ENCODE results near the gene RPS16.
"Not testable (repeated sequence)": the region's sequence is repeated elsewhere in the genome, so short reads cannot be mapped to it uniquely, and the experiment has no call there.

RPS16 gene

GRCh38 chr19:39472746-39473442 lies 37.1 kb upstream of the RPS16 start:
- no peaks in the 10 kb centered on the region for H3K27me3 ChIP-seq (ENCODE audit: control insufficient read depth, insufficient read depth, low read length)
- WGBS (ENCODE audit: insufficient coverage, insufficient read length): no CpG with 5 or more reads among the region's 32 CpGs
- DNase-seq (ENCODE audit: low read depth, low spot score): no peak
- H3K9me3 ChIP-seq (ENCODE audit: control insufficient read depth, insufficient read depth, low read length): no peaks in the 10 kb centered on the region
- H3K4me3 ChIP-seq (ENCODE audit: low read length): no peak overlapping the region
- no peak overlapping the region for H3K27ac ChIP-seq (ENCODE audit: low read length)
- H3K4me1 ChIP-seq (ENCODE audit: control insufficient read depth, insufficient read depth, low read length): no peaks in the 10 kb centered on the region
- H3K36me3 ChIP-seq (ENCODE audit: control insufficient read depth, insufficient read depth, low read length): peaks cover 66% of the 10 kb centered on the region

GRCh38 chr19:39471756-39472536 lies 36.2 kb upstream of the RPS16 start:
- Histone ChIP-seq H3K4me1 (ENCODE audit: control insufficient read depth, insufficient read depth, low read length) (no peaks in the 10 kb centered on the region), H3K27ac (ENCODE audit: low read length) (no peak overlapping the region), H3K9me3 (ENCODE audit: control insufficient read depth, insufficient read depth, low read length) (no peaks in the 10 kb centered on the region), H3K4me3 (ENCODE audit: low read length) (no peak overlapping the region), H3K27me3 (ENCODE audit: control insufficient read depth, insufficient read depth, low read length) (no peaks in the 10 kb centered on the region), H3K36me3 (ENCODE audit: control insufficient read depth, insufficient read depth, low read length) (peaks cover 69% of the 10 kb centered on the region)
- DNase-seq (ENCODE audit: low read depth, low spot score): no peak
- WGBS (ENCODE audit: insufficient coverage, insufficient read length): no CpG with 5 or more reads among the region's 8 CpGs

GRCh38 chr19:39470724-39471339 lies 35.1 kb upstream of the RPS16 start:
- no peak overlapping the region for H3K27ac ChIP-seq (ENCODE audit: low read length)
- WGBS (ENCODE audit: insufficient coverage, insufficient read length): no CpG with 5 or more reads among the region's 7 CpGs
- peaks cover 72% of the 10 kb centered on the region for H3K36me3 ChIP-seq (ENCODE audit: control insufficient read depth, insufficient read depth, low read length)
- H3K9me3 ChIP-seq (ENCODE audit: control insufficient read depth, insufficient read depth, low read length): no peaks in the 10 kb centered on the region
- H3K4me1 ChIP-seq (ENCODE audit: control insufficient read depth, insufficient read depth, low read length): no peaks in the 10 kb centered on the region
- DNase-seq (ENCODE audit: low read depth, low spot score): no peak
- no peaks in the 10 kb centered on the region for H3K27me3 ChIP-seq (ENCODE audit: control insufficient read depth, insufficient read depth, low read length)
- H3K4me3 ChIP-seq (ENCODE audit: low read length): no peak overlapping the region

- no CpG with 5 or more reads among the region's 6 CpGs for WGBS (ENCODE audit: insufficient coverage, insufficient read length)
- DNase-seq (ENCODE audit: low read depth, low spot score): no peak
- Histone ChIP-seq H3K27ac (ENCODE audit: low read length) (no peak overlapping the region), H3K9me3 (ENCODE audit: control insufficient read depth, insufficient read depth, low read length) (no peaks in the 10 kb centered on the region), H3K36me3 (ENCODE audit: control insufficient read depth, insufficient read depth, low read length) (peaks cover 79% of the 10 kb centered on the region), H3K4me1 (ENCODE audit: control insufficient read depth, insufficient read depth, low read length) (no peaks in the 10 kb centered on the region), H3K4me3 (ENCODE audit: low read length) (no peak overlapping the region), H3K27me3 (ENCODE audit: control insufficient read depth, insufficient read depth, low read length) (no peaks in the 10 kb centered on the region)
These were observed 33.8 kb upstream of the RPS16 start for GRCh38 chr19:39469567-39469966.

- H3K27me3 ChIP-seq (ENCODE audit: control insufficient read depth, insufficient read depth, low read length): no peaks in the 10 kb centered on the region
- no peak for DNase-seq (ENCODE audit: low read depth, low spot score)
- H3K36me3 ChIP-seq (ENCODE audit: control insufficient read depth, insufficient read depth, low read length): peaks cover 77% of the 10 kb centered on the region
- H3K4me1 ChIP-seq (ENCODE audit: control insufficient read depth, insufficient read depth, low read length): no peaks in the 10 kb centered on the region
- WGBS (ENCODE audit: insufficient coverage, insufficient read length): no CpG with 5 or more reads among the region's 11 CpGs
- H3K4me3 ChIP-seq (ENCODE audit: low read length): no peak overlapping the region
- H3K9me3 ChIP-seq (ENCODE audit: control insufficient read depth, insufficient read depth, low read length): no peaks in the 10 kb centered on the region
- no peak overlapping the region for H3K27ac ChIP-seq (ENCODE audit: low read length)
These were observed 33.3 kb upstream of the RPS16 start for GRCh38 chr19:39469036-39469435.

GRCh38 chr19:39467941-39468340 lies 32.2 kb upstream of the RPS16 start:
- H3K4me1 ChIP-seq (ENCODE audit: control insufficient read depth, insufficient read depth, low read length): no peaks in the 10 kb centered on the region
- no peak overlapping the region for H3K4me3 ChIP-seq (ENCODE audit: low read length)
- H3K27ac ChIP-seq (ENCODE audit: low read length): no peak overlapping the region
- WGBS (ENCODE audit: insufficient coverage, insufficient read length): no CpG with 5 or more reads among the region's 7 CpGs
- no peaks in the 10 kb centered on the region for H3K9me3 ChIP-seq (ENCODE audit: control insufficient read depth, insufficient read depth, low read length)
- peaks cover 71% of the 10 kb centered on the region for H3K36me3 ChIP-seq (ENCODE audit: control insufficient read depth, insufficient read depth, low read length)
- DNase-seq (ENCODE audit: low read depth, low spot score): no peak
- H3K27me3 ChIP-seq (ENCODE audit: control insufficient read depth, insufficient read depth, low read length): no peaks in the 10 kb centered on the region

- H3K9me3 ChIP-seq (ENCODE audit: control insufficient read depth, insufficient read depth, low read length): no peaks in the 10 kb centered on the region
- no CpG with 5 or more reads among the region's 18 CpGs for WGBS (ENCODE audit: insufficient coverage, insufficient read length)
- no peak for DNase-seq (ENCODE audit: low read depth, low spot score)
- no peaks in the 10 kb centered on the region for H3K4me1 ChIP-seq (ENCODE audit: control insufficient read depth, insufficient read depth, low read length)
- H3K27ac ChIP-seq (ENCODE audit: low read length): no peak overlapping the region
- no peaks in the 10 kb centered on the region for H3K27me3 ChIP-seq (ENCODE audit: control insufficient read depth, insufficient read depth, low read length)
- no peak overlapping the region for H3K4me3 ChIP-seq (ENCODE audit: low read length)
- H3K36me3 ChIP-seq (ENCODE audit: control insufficient read depth, insufficient read depth, low read length): peaks cover 56% of the 10 kb centered on the region
These were observed 30.4 kb upstream of the RPS16 start for GRCh38 chr19:39465956-39466747.

GRCh38 chr19:39463403-39463802 lies 27.7 kb upstream of the RPS16 start:
- Histone ChIP-seq H3K4me1 (ENCODE audit: control insufficient read depth, insufficient read depth, low read length) (no peaks in the 10 kb centered on the region), H3K27me3 (ENCODE audit: control insufficient read depth, insufficient read depth, low read length) (no peaks in the 10 kb centered on the region), H3K27ac (ENCODE audit: low read length) (no peak overlapping the region), H3K4me3 (ENCODE audit: low read length) (no peak overlapping the region), H3K9me3 (ENCODE audit: control insufficient read depth, insufficient read depth, low read length) (no peaks in the 10 kb centered on the region), H3K36me3 (ENCODE audit: control insufficient read depth, insufficient read depth, low read length) (peaks cover 44% of the 10 kb centered on the region)
- DNase-seq (ENCODE audit: low read depth, low spot score): no peak
- WGBS (ENCODE audit: insufficient coverage, insufficient read length): no CpG with 5 or more reads among the region's 3 CpGs

- WGBS (ENCODE audit: insufficient coverage, insufficient read length): no CpG with 5 or more reads among the region's 8 CpGs
- H3K36me3 ChIP-seq (ENCODE audit: control insufficient read depth, insufficient read depth, low read length): 0 out of 2 replicates have a peak, but pooled peaks cover 10% of the 10 kb centered on the region
- not testable (repeated sequence) for H3K27me3 ChIP-seq (ENCODE audit: control insufficient read depth, insufficient read depth, low read length); H3K9me3 ChIP-seq (ENCODE audit: control insufficient read depth, insufficient read depth, low read length); H3K4me1 ChIP-seq (ENCODE audit: control insufficient read depth, insufficient read depth, low read length); H3K4me3 ChIP-seq (ENCODE audit: low read length); H3K27ac ChIP-seq (ENCODE audit: low read length); DNase-seq (ENCODE audit: low read depth, low spot score)
These were observed 15.5 kb upstream of the RPS16 start for GRCh38 chr19:39451257-39451656.

All from iPS DF 6.9 (cell line).